Measurements from ENCODE around the gene C1QB.
A peak's percentile ranks its signal among the peaks of the same experiment; 100 is the strongest.

The C1QB gene

DNA sequence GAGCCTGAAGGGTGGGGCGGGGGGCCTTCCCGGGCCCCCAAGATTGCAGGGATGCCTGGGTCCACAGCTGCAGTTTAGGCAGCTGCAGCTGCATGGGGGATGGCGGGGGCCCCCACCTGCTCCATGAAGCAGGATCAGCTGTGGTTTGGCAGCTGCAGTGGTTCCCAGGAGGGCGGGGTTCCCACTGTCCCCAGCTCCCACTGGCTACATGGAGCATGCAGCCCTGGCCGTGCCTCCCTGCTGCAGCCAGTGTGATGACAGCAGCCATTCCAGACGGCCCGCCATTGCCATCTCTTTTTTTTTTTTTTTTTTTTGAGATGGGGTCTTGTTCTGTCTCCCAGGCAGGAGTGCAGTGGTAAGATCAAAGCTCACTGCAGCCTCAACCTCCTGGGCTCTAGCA lies 17.6 kb upstream of the C1QB start:
- Histone ChIP-seq H3K27me3 (ENCODE audit: insufficient read depth, poor library complexity, severe bottlenecking) (peaks cover 7% of the 10 kb centered on the region), H3K4me3 (replicated peaks; ENCODE audit: insufficient read depth, low read length) (no peak overlapping the region), H3K27ac (replicated peaks) (no peak overlapping the region)
- TF ChIP-seq, protein P1, sequence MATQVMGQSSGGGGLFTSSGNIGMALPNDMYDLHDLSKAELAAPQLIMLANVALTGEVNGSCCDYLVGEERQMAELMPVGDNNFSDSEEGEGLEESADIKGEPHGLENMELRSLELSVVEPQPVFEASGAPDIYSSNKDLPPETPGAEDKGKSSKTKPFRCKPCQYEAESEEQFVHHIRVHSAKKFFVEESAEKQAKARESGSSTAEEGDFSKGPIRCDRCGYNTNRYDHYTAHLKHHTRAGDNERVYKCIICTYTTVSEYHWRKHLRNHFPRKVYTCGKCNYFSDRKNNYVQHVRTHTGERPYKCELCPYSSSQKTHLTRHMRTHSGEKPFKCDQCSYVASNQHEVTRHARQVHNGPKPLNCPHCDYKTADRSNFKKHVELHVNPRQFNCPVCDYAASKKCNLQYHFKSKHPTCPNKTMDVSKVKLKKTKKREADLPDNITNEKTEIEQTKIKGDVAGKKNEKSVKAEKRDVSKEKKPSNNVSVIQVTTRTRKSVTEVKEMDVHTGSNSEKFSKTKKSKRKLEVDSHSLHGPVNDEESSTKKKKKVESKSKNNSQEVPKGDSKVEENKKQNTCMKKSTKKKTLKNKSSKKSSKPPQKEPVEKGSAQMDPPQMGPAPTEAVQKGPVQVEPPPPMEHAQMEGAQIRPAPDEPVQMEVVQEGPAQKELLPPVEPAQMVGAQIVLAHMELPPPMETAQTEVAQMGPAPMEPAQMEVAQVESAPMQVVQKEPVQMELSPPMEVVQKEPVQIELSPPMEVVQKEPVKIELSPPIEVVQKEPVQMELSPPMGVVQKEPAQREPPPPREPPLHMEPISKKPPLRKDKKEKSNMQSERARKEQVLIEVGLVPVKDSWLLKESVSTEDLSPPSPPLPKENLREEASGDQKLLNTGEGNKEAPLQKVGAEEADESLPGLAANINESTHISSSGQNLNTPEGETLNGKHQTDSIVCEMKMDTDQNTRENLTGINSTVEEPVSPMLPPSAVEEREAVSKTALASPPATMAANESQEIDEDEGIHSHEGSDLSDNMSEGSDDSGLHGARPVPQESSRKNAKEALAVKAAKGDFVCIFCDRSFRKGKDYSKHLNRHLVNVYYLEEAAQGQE (IDR thresholded peaks at IDR 0.05; ENCODE audit: insufficient replicate concordance, low read depth), result no peak
- TF ChIP-seq POLR2AphosphoS5 (IDR thresholded peaks at IDR 0.05; ENCODE audit: low read depth), result no peak
- DNase-seq (ENCODE audit: low read depth in 1 of 2, low spot score in 1 of 2), result no peak

DNA sequence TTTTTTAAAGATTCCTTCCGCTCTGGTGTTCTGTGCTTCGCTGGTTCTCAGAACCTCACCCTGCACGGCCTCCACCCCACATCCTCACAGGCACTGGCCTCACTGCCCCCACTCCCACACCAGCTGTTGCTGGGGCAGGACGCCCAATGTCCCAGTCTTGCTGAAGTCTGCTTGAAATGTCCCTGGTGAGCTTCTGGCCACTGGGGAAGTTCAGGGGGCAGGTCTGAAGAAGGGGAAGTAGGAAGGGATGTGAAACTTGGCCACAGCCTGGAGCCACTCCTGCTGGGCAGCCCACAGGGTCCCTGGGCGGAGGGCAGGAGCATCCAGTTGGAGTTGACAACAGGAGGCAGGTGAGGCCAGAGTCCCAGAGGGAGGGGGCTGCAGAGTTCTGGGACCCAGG lies 16.7 kb upstream of the C1QB start, which contains the start of gene C1QA:
Gene C1QA, plus strand, starts transcription at position 276 of the 400 bp plus-strand sequence. CDS start 989 bp downstream, outside the sequence.
- H3K4me3 ChIP-seq (replicated peaks; ENCODE audit: insufficient read depth, low read length), result no peak within 1 kb of the TSS
- DNase-seq (ENCODE audit: low read depth in 1 of 2, low spot score in 1 of 2), result peak in 1 of 2 experiments; percentile 25
- peaks cover 4% of the 10 kb centered on the region for H3K27me3 ChIP-seq (ENCODE audit: insufficient read depth, poor library complexity, severe bottlenecking)
- TF ChIP-seq POLR2AphosphoS5 (IDR thresholded peaks at IDR 0.05; ENCODE audit: low read depth), result no peak
- TF ChIP-seq, protein P1 (IDR thresholded peaks at IDR 0.05; ENCODE audit: insufficient replicate concordance, low read depth), result no peak
- peak; percentile 21; the same call in 1 of the 2 replicates for TF ChIP-seq SPI1 (IDR thresholded peaks at IDR 0.05; ENCODE audit: borderline replicate concordance, low read depth)
- H3K27ac ChIP-seq (replicated peaks), result no peak within 1 kb of the TSS

DNA sequence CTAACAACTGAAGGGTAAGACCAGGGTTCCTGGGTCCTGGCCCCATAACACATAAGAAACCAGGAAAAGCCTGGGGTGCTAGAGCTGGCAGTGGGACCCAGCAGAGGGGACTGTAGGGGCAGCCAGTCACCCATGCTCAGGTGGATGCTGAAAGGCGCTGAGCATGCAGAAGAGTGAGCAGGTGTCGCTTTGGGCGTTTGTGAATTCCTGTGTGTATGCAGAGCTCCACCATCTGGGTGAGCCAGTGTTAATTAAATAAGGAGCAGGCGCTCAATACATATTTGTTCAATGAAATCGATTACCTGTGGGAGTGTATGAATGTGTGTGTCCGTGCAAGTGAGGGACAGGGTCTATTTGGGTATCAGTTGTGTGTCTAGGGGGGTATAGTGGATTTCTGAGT lies 16.1 kb upstream of the C1QB start:
- Histone ChIP-seq H3K4me3 (replicated peaks; ENCODE audit: insufficient read depth, low read length) (no peak overlapping the region), H3K27me3 (ENCODE audit: insufficient read depth, poor library complexity, severe bottlenecking) (peaks cover 2% of the 10 kb centered on the region), H3K27ac (replicated peaks) (no peak overlapping the region)
- TF ChIP-seq, protein P1 (IDR thresholded peaks at IDR 0.05; ENCODE audit: insufficient replicate concordance, low read depth), result no peak
- TF ChIP-seq, protein P2, sequence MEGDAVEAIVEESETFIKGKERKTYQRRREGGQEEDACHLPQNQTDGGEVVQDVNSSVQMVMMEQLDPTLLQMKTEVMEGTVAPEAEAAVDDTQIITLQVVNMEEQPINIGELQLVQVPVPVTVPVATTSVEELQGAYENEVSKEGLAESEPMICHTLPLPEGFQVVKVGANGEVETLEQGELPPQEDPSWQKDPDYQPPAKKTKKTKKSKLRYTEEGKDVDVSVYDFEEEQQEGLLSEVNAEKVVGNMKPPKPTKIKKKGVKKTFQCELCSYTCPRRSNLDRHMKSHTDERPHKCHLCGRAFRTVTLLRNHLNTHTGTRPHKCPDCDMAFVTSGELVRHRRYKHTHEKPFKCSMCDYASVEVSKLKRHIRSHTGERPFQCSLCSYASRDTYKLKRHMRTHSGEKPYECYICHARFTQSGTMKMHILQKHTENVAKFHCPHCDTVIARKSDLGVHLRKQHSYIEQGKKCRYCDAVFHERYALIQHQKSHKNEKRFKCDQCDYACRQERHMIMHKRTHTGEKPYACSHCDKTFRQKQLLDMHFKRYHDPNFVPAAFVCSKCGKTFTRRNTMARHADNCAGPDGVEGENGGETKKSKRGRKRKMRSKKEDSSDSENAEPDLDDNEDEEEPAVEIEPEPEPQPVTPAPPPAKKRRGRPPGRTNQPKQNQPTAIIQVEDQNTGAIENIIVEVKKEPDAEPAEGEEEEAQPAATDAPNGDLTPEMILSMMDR (IDR thresholded peaks at IDR 0.05; ENCODE audit: insufficient read depth, low read length), result no peak
- TF ChIP-seq SPI1 (IDR thresholded peaks at IDR 0.05; ENCODE audit: borderline replicate concordance, low read depth) (no peak), POLR2AphosphoS5 (IDR thresholded peaks at IDR 0.05; ENCODE audit: low read depth) (no peak), GABPA (IDR thresholded peaks at IDR 0.05; ENCODE audit: low read depth) (no peak)
- no peak for DNase-seq (ENCODE audit: low read depth in 1 of 2, low spot score in 1 of 2)

DNA sequence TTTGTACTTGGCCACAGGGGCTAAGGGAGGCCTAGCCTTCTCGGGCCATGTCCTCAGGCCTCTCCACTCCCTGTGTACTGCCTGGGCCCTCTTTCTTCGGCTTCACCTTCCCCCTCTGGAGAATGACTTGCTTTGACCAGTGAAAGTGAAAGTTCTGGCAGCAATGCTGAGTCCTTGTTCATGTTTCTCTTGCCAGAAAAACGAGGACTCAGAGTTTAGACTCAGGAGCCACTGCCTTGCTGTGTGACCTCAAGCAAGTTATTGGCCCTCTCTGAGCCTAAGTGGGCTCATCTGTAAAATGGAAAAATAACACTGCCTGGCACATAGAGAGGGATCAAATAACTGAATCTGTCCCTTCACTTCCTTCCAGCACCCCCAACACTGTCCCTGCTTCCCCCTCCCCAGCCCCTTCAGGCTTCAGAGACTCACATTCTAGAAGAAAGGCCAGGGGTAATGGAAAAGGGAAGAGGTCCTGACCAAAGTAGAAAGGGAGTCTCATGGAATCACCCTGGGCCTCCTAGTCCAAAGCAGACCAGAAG lies 15.1 kb upstream of the C1QB start:
- TF ChIP-seq, protein P2 (IDR thresholded peaks at IDR 0.05; ENCODE audit: insufficient read depth, low read length), result no peak
- TF ChIP-seq, protein P1 (IDR thresholded peaks at IDR 0.05; ENCODE audit: insufficient replicate concordance, low read depth), result no peak
- TF ChIP-seq GABPA (IDR thresholded peaks at IDR 0.05; ENCODE audit: low read depth), result no peak
- no peak for TF ChIP-seq POLR2AphosphoS5 (IDR thresholded peaks at IDR 0.05; ENCODE audit: low read depth)
- no peak overlapping the region for H3K27ac ChIP-seq (replicated peaks)
- no peaks in the 10 kb centered on the region for H3K27me3 ChIP-seq (ENCODE audit: insufficient read depth, poor library complexity, severe bottlenecking)
- DNase-seq (ENCODE audit: low read depth in 1 of 2, low spot score in 1 of 2), result no peak
- no peak overlapping the region for H3K4me3 ChIP-seq (replicated peaks; ENCODE audit: insufficient read depth, low read length)

Measured in HL-60 (cell line).